Right renal pelvis (tissue), 4 donors: Measurements from ENCODE around the gene BACE2. TPM values are rescaled to one million over a fixed set of nuclear protein-coding genes. Genes with fewer than 3 reads are reported as not detected.
"Not testable (repeated sequence)": the region's sequence is repeated elsewhere in the genome, so short reads cannot be mapped to it uniquely, and the experiment has no call there.

Experiments used
- DNase-seq, 4 donors: peaks; one replicate each; pipeline ENCODE4 v3.0.0-alpha.2; 2013; ENCODE audit warnings: low read depth in 4 of 4, low spot score in 3 of 4, missing footprints in 1 of 4
- polyA plus RNA-seq, 4 donors: library from polyadenylated mRNA; unstranded; fragments of 120-200 nt; gene quantifications; one replicate each; pipeline ENCODE4 v1.2.1, GENCODE V29; 2013; ENCODE audit not compliant: insufficient read length in 4 of 4

Gene BACE2
- polyA plus RNA-seq, 4 donors = 29.2 to 34.9 (median 31.2) TPM

- not testable (repeated sequence) for DNase-seq
Observed at GRCh38 chr21:41313285-41314164, 145.6 kb downstream of the BACE2 start.

GRCh38 chr21:41315726-41316125 lies 147.8 kb downstream of the BACE2 start:
- no peak for DNase-seq

GRCh38 chr21:41316200-41317062 lies 148.5 kb downstream of the BACE2 start, which contains the start of gene FAM3B:
Gene FAM3B, plus strand, starts transcription at chr21:41316801. Its CDS starts 79 bp downstream, at chr21:41316880.
- peak in 1 of 4 donors; percentile 21 for DNase-seq

GRCh38 chr21:41317063-41317392 lies 149.1 kb downstream of the BACE2 start:
- no peak for DNase-seq

- no peak for DNase-seq
Observed at GRCh38 chr21:41317458-41317857, 149.5 kb downstream of the BACE2 start.

GRCh38 chr21:41318218-41318617 lies 150.3 kb downstream of the BACE2 start:
- DNase-seq = no peak

GRCh38 chr21:41319273-41319672 lies 151.3 kb downstream of the BACE2 start:
- DNase-seq = no peak

GRCh38 chr21:41321211-41321907 lies 153.4 kb downstream of the BACE2 start:
- no peak for DNase-seq

GRCh38 chr21:41321908-41322495 lies 154.0 kb downstream of the BACE2 start:
- no peak for DNase-seq

GRCh38 chr21:41322496-41323382 lies 154.8 kb downstream of the BACE2 start:
- no peak for DNase-seq

GRCh38 chr21:41325138-41325912 lies 157.4 kb downstream of the BACE2 start:
- DNase-seq = no peak

- no peak for DNase-seq
Observed at GRCh38 chr21:41326414-41327080, 158.6 kb downstream of the BACE2 start.

GRCh38 chr21:41327753-41328152 lies 159.8 kb downstream of the BACE2 start:
- DNase-seq = no peak

GRCh38 chr21:41328660-41329607 lies 161.0 kb downstream of the BACE2 start:
- DNase-seq = no peak
